Astrocyte of the cerebellum (primary cell): ENCODE measurements around the gene CRIP1.

Experiments
- DNase-seq: peaks from one replicate; pipeline ENCODE4 v3.0.0-alpha.2; 2011; ENCODE audit warnings: low read depth
- H3K4me3 ChIP-seq: 2 replicates; pipeline ENCODE4 v1.5.1; 2011; ENCODE audit warnings: mild to moderate bottlenecking, low read depth, low read length, moderate library complexity
- in situ Hi-C: cut with HindIII; loops from 2 replicates; pipeline ENCODE4 v1.10.0; 2017; ENCODE audit warnings: low sequenced_read_pairs
- TF ChIP-seq, protein P1 (sequence below): IDR thresholded peaks from 2 replicates; pipeline ENCODE4 v1.5.1; 2012; ENCODE audit warnings: low read length, low read depth, moderate library complexity, mild to moderate bottlenecking; ENCODE audit errors: missing control alignments

The CRIP1 gene

DNA sequence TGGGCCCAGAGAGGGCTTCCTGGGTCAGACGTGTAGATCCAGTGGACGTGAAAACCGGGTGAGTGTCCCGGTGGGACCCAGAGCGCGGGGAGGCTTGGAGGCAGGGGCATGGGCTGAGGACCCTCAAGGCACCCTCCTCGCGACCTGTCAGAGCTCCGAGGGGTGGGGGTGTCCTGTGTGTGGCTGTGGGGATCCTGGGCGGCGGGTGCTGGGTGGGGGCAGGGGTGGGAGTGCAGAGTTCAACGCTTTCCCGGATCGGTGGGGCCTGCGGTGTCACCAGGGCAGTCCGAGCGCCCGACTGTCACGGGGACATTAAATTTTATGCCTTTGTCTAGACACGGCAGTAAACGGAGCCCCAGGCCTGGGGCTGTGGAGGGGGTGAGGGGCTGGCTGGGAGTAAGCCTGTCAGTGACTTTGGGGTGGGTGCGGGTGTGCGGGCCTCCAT lies 40.7 kb downstream of the CRIP1 start:
- TF ChIP-seq, protein P1, sequence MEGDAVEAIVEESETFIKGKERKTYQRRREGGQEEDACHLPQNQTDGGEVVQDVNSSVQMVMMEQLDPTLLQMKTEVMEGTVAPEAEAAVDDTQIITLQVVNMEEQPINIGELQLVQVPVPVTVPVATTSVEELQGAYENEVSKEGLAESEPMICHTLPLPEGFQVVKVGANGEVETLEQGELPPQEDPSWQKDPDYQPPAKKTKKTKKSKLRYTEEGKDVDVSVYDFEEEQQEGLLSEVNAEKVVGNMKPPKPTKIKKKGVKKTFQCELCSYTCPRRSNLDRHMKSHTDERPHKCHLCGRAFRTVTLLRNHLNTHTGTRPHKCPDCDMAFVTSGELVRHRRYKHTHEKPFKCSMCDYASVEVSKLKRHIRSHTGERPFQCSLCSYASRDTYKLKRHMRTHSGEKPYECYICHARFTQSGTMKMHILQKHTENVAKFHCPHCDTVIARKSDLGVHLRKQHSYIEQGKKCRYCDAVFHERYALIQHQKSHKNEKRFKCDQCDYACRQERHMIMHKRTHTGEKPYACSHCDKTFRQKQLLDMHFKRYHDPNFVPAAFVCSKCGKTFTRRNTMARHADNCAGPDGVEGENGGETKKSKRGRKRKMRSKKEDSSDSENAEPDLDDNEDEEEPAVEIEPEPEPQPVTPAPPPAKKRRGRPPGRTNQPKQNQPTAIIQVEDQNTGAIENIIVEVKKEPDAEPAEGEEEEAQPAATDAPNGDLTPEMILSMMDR = no peak
- DNase-seq = no peak
- in situ Hi-C loops = no loop called here
- H3K4me3 ChIP-seq = peak overlapping the region; percentile 50

DNA sequence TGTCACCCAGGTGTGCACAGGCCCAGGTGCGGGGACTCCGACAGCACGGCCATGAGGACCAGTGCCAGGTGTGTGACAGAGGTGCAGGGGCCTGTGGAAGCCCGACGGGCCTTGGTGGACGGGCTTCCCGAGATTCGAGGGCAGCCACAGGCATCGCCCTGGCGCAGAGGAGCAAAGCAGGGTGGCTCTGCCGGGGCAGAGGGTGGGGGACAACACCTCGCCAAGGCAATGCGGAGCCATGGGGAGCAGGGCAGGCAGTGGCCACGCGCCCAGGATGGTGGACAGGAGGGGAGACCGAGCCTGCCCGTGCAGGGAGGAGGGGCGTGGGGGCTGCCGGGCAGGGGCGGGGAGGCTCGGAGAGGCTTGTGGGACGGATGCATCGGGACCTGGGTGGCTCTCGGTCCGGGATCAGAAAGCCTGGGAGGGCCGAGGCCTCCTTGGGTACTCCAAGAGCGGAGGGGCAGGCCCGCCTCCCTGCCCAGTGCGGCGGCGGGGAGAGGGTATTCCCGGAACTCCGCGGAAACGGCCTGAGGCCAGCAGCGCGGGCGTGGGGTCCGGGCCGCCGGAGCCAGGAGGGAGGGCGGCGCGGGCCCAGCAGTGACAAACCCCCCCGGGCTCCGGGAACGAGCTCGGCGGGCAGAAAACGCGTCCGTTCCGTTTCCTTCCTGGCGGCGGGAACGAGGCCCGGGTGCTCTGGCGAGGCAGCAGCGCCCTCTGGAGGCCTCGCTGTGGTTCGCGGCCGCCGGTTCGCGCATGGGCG lies 41.3 kb downstream of the CRIP1 start:
- peak; percentile 16 for DNase-seq
- peak overlapping the region; percentile 50 for H3K4me3 ChIP-seq
- in situ Hi-C loops = no loop called here
- TF ChIP-seq, protein P1 = peak; percentile 72

DNA sequence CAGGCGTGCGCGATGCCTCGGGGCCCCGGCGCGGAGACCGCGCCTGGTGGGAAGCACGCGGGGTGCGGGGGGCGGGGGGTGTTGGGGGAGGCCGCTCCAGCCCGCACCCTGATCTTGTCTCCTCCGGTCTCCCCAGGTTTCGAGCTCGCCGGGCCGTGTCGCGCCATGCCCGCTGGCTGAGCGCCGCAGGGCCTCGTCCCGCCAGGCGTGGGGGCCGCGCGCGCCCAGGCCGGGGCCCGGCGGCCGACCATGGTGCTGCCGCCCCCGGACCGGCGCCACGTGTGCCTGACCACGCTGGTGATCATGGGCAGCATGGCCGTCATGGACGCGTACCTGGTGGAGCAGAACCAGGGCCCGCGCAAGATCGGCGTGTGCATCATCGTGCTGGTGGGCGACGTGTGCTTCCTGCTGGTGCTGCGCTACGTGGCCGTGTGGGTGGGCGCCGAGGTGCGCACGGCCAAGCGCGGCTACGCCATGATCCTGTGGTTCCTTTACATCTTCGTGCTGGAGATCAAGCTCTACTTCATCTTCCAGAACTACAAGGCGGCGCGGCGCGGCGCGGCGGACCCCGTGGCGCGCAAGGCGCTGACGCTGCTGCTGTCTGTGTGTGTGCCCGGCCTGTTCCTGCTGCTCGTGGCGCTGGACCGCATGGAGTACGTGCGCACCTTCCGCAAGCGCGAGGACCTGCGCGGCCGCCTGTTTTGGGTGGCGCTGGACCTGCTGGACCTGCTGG lies 42.1 kb downstream of the CRIP1 start:
- peak overlapping the region; percentile 50 for H3K4me3 ChIP-seq
- in situ Hi-C loops = no loop called here
- no peak for DNase-seq
- TF ChIP-seq, protein P1 = no peak

DNA sequence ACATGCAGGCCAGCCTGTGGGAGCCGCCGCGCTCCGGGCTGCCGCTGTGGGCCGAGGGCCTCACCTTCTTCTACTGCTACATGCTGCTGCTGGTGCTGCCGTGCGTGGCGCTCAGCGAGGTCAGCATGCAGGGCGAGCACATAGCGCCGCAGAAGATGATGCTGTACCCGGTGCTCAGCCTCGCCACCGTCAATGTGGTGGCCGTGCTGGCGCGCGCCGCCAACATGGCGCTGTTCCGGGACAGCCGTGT lies 42.6 kb downstream of the CRIP1 start:
- no peak overlapping the region for H3K4me3 ChIP-seq
- no peak for DNase-seq
- TF ChIP-seq, protein P1 = no peak
- in situ Hi-C loops = no loop called here

DNA sequence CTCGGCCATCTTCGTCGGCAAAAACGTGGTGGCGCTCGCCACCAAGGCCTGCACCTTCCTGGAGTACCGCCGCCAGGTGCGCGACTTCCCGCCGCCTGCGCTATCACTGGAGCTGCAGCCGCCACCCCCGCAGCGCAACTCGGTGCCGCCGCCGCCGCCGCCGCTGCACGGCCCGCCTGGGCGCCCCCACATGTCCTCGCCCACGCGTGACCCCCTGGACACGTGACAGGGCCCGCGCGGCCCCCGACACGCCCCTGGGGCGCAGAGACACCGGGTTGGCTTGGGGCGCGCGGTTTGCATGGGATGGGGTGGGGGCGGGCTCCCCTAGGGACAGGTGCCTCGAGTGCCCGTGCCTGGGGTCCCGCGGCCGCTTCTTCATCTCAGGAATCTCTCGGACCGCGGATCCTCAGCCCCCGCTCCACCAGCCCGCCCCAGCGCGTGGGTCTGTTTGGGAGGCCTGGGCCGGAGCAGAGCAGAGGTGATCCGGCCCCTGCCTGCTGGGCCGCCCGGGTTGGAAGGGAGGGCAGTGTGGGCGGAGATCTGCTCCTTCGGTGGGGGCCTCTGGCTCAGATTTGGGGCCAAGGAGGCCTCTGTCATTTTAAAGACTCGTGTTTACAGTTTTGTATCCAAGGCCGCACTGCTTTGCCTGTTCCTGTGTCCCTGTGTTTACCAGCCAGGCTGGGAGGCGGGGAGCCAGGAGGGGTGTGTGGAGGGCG lies 43.0 kb downstream of the CRIP1 start:
- no peak for DNase-seq
- in situ Hi-C loops = no loop called here
- TF ChIP-seq, protein P1 = no peak

DNA sequence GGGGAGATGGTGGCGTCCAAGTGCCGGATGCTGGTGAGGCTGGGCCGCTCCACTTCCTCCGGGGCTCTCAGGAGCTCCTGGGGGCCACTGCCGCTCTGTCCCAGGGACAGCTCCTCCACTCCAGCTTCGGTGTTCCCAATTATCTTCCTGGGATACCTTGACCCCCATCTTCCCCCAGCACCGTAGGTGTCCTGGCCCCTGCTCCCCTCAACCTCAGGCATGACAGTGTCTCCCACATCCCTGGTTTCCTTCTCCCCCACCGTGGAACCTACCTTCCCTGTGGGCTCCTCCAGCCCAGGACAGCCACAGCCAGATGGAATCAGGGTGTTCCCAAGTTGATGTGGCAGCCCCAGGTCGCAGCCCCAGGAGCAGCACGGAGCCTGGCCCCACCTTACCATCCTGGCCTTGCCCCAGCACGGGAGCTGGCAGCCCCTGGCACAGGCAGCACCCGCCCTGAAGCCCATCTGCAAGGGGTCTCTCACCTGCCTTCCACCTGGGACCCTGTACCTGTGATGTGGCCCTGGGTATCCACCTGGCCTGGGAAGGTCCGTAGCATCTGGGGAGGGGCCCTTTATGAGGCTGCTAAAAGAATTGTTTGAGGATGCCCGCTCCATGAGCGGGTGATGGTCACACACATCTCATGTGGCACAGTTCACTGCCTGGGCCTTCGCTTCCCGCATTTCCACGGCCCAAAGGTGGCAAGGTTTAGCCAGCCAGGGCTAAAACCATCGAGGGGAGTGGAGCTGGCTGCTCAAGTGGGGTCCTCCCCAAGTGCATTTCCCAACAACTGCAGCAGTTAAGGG lies 43.8 kb downstream of the CRIP1 start:
- in situ Hi-C loops = no loop called here
- H3K4me3 ChIP-seq = no peak overlapping the region
- TF ChIP-seq, protein P1 = no peak
- no peak for DNase-seq

More for the DNA sequence above, 43.0 kb downstream of the CRIP1 start:
- no peak overlapping the region for H3K4me3 ChIP-seq
